ENCODE data around the gene MTCL3.

Gene MTCL3

GRCh38 chr6:127463056-127463455, 56.1 kb downstream of the MTCL3 start:
- H3K27me3 ChIP-seq (replicated peaks; ENCODE audit: insufficient read depth, low read length) = no peaks in the 10 kb centered on the region
- TF ChIP-seq EZH2phosphoT487 (IDR thresholded peaks at IDR 0.05; ENCODE audit: low read length) = no peak
- TF ChIP-seq CTCF (IDR thresholded peaks at IDR 0.05; ENCODE audit: low read length) = no peak
- no peak for TF ChIP-seq EZH2 (optimal IDR thresholded peaks at IDR 0.05; ENCODE audit: low read depth, low read length)
- no peaks in the 10 kb centered on the region for H3K9me3 ChIP-seq (replicated peaks; ENCODE audit: insufficient read depth, low read length)
- H4K20me1 ChIP-seq (ENCODE audit: insufficient read depth, low read length) = no peaks in the 10 kb centered on the region
- H3K4me2 ChIP-seq (ENCODE audit: low read depth, low read length) = no peak overlapping the region
- no peak overlapping the region for H3K4me3 ChIP-seq (ENCODE audit: low read length)
- H3F3A ChIP-seq (ENCODE audit: insufficient read depth, low read length) = no peaks in the 10 kb centered on the region
- no peaks in the 10 kb centered on the region for H3K4me1 ChIP-seq (ENCODE audit: low read length)
- DNase-seq = no peak
- no peaks in the 10 kb centered on the region for H3K79me2 ChIP-seq (ENCODE audit: low read length)
- no peak overlapping the region for H3K27ac ChIP-seq (ENCODE audit: low read length)
- no peak overlapping the region for H3K9ac ChIP-seq (ENCODE audit: low read length)
- H3K9me2 ChIP-seq (replicated peaks; ENCODE audit: insufficient read depth, low read length) = no peaks in the 10 kb centered on the region
- H3K36me3 ChIP-seq (replicated peaks; ENCODE audit: insufficient read depth, low read length) = no peaks in the 10 kb centered on the region
- no peak overlapping the region for H2AFZ ChIP-seq (ENCODE audit: low read length)

- Histone ChIP-seq H3K27ac (ENCODE audit: low read length) (no peak overlapping the region), H3K79me2 (ENCODE audit: low read length) (no peaks in the 10 kb centered on the region), H3K36me3 (replicated peaks; ENCODE audit: insufficient read depth, low read length) (no peaks in the 10 kb centered on the region), H3K4me2 (ENCODE audit: low read depth, low read length) (no peak overlapping the region), H3K4me3 (ENCODE audit: low read length) (no peak overlapping the region), H3K9ac (ENCODE audit: low read length) (no peak overlapping the region), H4K20me1 (ENCODE audit: insufficient read depth, low read length) (no peaks in the 10 kb centered on the region), H3K9me3 (replicated peaks; ENCODE audit: insufficient read depth, low read length) (no peaks in the 10 kb centered on the region), H3F3A (ENCODE audit: insufficient read depth, low read length) (no peaks in the 10 kb centered on the region), H2AFZ (ENCODE audit: low read length) (no peak overlapping the region), H3K4me1 (ENCODE audit: low read length) (no peaks in the 10 kb centered on the region), H3K27me3 (replicated peaks; ENCODE audit: insufficient read depth, low read length) (no peaks in the 10 kb centered on the region), H3K9me2 (replicated peaks; ENCODE audit: insufficient read depth, low read length) (no peaks in the 10 kb centered on the region)
- TF ChIP-seq EZH2 (optimal IDR thresholded peaks at IDR 0.05; ENCODE audit: low read depth, low read length) (no peak), EZH2phosphoT487 (IDR thresholded peaks at IDR 0.05; ENCODE audit: low read length) (no peak), CTCF (IDR thresholded peaks at IDR 0.05; ENCODE audit: low read length) (no peak)
- DNase-seq = no peak
Observed at GRCh38 chr6:127462376-127462775, 56.8 kb downstream of the MTCL3 start.

GRCh38 chr6:127460465-127460864, 58.7 kb downstream of the MTCL3 start:
- H3K36me3 ChIP-seq (replicated peaks; ENCODE audit: insufficient read depth, low read length) = no peaks in the 10 kb centered on the region
- TF ChIP-seq CTCF (IDR thresholded peaks at IDR 0.05; ENCODE audit: low read length) = no peak
- no peaks in the 10 kb centered on the region for H3F3A ChIP-seq (ENCODE audit: insufficient read depth, low read length)
- DNase-seq = no peak
- no peaks in the 10 kb centered on the region for H3K27me3 ChIP-seq (replicated peaks; ENCODE audit: insufficient read depth, low read length)
- no peaks in the 10 kb centered on the region for H3K4me1 ChIP-seq (ENCODE audit: low read length)
- no peak overlapping the region for H2AFZ ChIP-seq (ENCODE audit: low read length)
- no peak overlapping the region for H3K27ac ChIP-seq (ENCODE audit: low read length)
- H3K9ac ChIP-seq (ENCODE audit: low read length) = no peak overlapping the region
- H3K4me3 ChIP-seq (ENCODE audit: low read length) = no peak overlapping the region
- H4K20me1 ChIP-seq (ENCODE audit: insufficient read depth, low read length) = no peaks in the 10 kb centered on the region
- no peak overlapping the region for H3K4me2 ChIP-seq (ENCODE audit: low read depth, low read length)
- no peaks in the 10 kb centered on the region for H3K9me2 ChIP-seq (replicated peaks; ENCODE audit: insufficient read depth, low read length)
- no peaks in the 10 kb centered on the region for H3K9me3 ChIP-seq (replicated peaks; ENCODE audit: insufficient read depth, low read length)
- no peaks in the 10 kb centered on the region for H3K79me2 ChIP-seq (ENCODE audit: low read length)
